ENCODE results near the gene GRIN3A. TPM values are rescaled to one million over a fixed set of nuclear protein-coding genes. Genes with fewer than 3 reads are reported as not detected.

Gene GRIN3A
- total RNA-seq, 1 experiment from 2014 or later, result 0.02 TPM

- TF ChIP-seq, protein P1, sequence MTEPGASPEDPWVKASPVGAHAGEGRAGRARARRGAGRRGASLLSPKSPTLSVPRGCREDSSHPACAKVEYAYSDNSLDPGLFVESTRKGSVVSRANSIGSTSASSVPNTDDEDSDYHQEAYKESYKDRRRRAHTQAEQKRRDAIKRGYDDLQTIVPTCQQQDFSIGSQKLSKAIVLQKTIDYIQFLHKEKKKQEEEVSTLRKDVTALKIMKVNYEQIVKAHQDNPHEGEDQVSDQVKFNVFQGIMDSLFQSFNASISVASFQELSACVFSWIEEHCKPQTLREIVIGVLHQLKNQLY (CRISPR knock-in tag; IDR thresholded peaks at IDR 0.05), result no peak
- no peak for TF ChIP-seq AR (CRISPR knock-in tag; IDR thresholded peaks at IDR 0.05)
- H3K4me3 Mint-ChIP-seq, result no peak overlapping the region
- no peaks in the 10 kb centered on the region for H3K4me1 Mint-ChIP-seq
- ATAC-seq, result no peak
- ChIA-PET POLR2A (no interaction called here), CTCF (no interaction called here)
- H3K27me3 Mint-ChIP-seq (ENCODE audit: low read depth), result no peaks in the 10 kb centered on the region
- H3K36me3 Mint-ChIP-seq, result no peaks in the 10 kb centered on the region
- no peak for DNase-seq (ENCODE audit: low spot score)
- H3K9me3 Mint-ChIP-seq, result no peaks in the 10 kb centered on the region; the same call in 1 of the 2 replicates
- H3K27ac Mint-ChIP-seq, result no peak overlapping the region
Observed at GRCh38 chr9:101675341-101675740, 63.1 kb downstream of the GRIN3A start.

GRCh38 chr9:101674165-101674564, 64.3 kb downstream of the GRIN3A start:
- TF ChIP-seq SMAD3 (CRISPR knock-in tag; IDR thresholded peaks at IDR 0.05; ENCODE audit: borderline replicate concordance) (no peak), MYBL2 (CRISPR knock-in tag; IDR thresholded peaks at IDR 0.05) (no peak)
- POLR2A ChIA-PET, result no interaction called here
- DNase-seq (ENCODE audit: low spot score) (no peak), ATAC-seq (no peak)
- H3K9me3 Mint-ChIP-seq, result peaks cover 6% of the 10 kb centered on the region
- CTCF ChIA-PET, result no interaction called here
- no peaks in the 10 kb centered on the region for H3K27me3 Mint-ChIP-seq (ENCODE audit: low read depth)
- no peaks in the 10 kb centered on the region for H3K4me1 Mint-ChIP-seq
- no peak overlapping the region for H3K4me3 Mint-ChIP-seq
- no peaks in the 10 kb centered on the region for H3K36me3 Mint-ChIP-seq
- no peak overlapping the region for H3K27ac Mint-ChIP-seq

DNA sequence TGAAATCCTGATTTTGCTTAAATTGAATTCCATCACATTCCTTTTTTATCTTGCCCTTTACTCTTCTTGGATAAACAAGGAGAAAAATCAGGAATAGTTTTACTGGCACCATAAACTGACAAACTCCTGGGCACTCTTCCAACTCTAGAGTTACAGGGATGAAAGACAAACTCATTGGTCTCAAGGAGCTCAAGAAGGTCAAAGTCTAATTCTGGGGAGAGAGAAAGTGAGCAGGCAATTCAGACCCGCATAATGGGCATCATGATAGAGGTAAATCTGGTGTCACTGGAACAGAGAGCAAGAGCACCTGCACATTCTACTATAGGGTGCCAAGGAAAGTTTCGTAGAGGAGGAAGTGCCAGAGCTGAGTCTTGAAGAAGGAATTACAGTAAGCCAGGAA, 64.8 kb downstream of the GRIN3A start:
- ChIA-PET POLR2A (no interaction called here), CTCF (interaction anchor here (0.8 kb wide), 1 partner anchor 54 kb away, joined by 3 read pairs; no protein-coding TSS in a partner anchor)
- no peak overlapping the region for H3K4me3 Mint-ChIP-seq
- H3K27me3 Mint-ChIP-seq (ENCODE audit: low read depth), result no peaks in the 10 kb centered on the region
- no peak for ATAC-seq
- H3K4me1 Mint-ChIP-seq, result no peaks in the 10 kb centered on the region
- peaks cover 6% of the 10 kb centered on the region for H3K9me3 Mint-ChIP-seq
- H3K36me3 Mint-ChIP-seq, result no peaks in the 10 kb centered on the region
- H3K27ac Mint-ChIP-seq, result no peak overlapping the region
- no peak for DNase-seq (ENCODE audit: low spot score)
- TF ChIP-seq KAT7 (CRISPR knock-in tag; IDR thresholded peaks at IDR 0.05; ENCODE audit: borderline replicate concordance) (no peak), OVOL2 (CRISPR knock-in tag; IDR thresholded peaks at IDR 0.05; ENCODE audit: borderline replicate concordance) (no peak), ETV6 (CRISPR knock-in tag; IDR thresholded peaks at IDR 0.05) (no peak), ESRRA (CRISPR knock-in tag; IDR thresholded peaks at IDR 0.05; ENCODE audit: borderline replicate concordance) (no peak), ZNF671 (CRISPR knock-in tag; IDR thresholded peaks at IDR 0.05) (no peak), NR3C1 (CRISPR knock-in tag; conservative IDR thresholded peaks at IDR 0.05; ENCODE audit: low read depth) (no peak), ATF6 (CRISPR knock-in tag; IDR thresholded peaks at IDR 0.05) (no peak), RORB (CRISPR knock-in tag; IDR thresholded peaks at IDR 0.05) (no peak), ZNF232 (CRISPR knock-in tag; IDR thresholded peaks at IDR 0.05) (no peak)
- TF ChIP-seq, protein P2, sequence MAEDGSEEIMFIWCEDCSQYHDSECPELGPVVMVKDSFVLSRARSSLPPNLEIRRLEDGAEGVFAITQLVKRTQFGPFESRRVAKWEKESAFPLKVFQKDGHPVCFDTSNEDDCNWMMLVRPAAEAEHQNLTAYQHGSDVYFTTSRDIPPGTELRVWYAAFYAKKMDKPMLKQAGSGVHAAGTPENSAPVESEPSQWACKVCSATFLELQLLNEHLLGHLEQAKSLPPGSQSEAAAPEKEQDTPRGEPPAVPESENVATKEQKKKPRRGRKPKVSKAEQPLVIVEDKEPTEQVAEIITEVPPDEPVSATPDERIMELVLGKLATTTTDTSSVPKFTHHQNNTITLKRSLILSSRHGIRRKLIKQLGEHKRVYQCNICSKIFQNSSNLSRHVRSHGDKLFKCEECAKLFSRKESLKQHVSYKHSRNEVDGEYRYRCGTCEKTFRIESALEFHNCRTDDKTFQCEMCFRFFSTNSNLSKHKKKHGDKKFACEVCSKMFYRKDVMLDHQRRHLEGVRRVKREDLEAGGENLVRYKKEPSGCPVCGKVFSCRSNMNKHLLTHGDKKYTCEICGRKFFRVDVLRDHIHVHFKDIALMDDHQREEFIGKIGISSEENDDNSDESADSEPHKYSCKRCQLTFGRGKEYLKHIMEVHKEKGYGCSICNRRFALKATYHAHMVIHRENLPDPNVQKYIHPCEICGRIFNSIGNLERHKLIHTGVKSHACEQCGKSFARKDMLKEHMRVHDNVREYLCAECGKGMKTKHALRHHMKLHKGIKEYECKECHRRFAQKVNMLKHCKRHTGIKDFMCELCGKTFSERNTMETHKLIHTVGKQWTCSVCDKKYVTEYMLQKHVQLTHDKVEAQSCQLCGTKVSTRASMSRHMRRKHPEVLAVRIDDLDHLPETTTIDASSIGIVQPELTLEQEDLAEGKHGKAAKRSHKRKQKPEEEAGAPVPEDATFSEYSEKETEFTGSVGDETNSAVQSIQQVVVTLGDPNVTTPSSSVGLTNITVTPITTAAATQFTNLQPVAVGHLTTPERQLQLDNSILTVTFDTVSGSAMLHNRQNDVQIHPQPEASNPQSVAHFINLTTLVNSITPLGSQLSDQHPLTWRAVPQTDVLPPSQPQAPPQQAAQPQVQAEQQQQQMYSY (CRISPR knock-in tag; IDR thresholded peaks at IDR 0.05), result no peak
- TF ChIP-seq, protein P1 (CRISPR knock-in tag; IDR thresholded peaks at IDR 0.05), result no peak
- TF ChIP-seq, protein P3, sequence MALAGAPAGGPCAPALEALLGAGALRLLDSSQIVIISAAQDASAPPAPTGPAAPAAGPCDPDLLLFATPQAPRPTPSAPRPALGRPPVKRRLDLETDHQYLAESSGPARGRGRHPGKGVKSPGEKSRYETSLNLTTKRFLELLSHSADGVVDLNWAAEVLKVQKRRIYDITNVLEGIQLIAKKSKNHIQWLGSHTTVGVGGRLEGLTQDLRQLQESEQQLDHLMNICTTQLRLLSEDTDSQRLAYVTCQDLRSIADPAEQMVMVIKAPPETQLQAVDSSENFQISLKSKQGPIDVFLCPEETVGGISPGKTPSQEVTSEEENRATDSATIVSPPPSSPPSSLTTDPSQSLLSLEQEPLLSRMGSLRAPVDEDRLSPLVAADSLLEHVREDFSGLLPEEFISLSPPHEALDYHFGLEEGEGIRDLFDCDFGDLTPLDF (CRISPR knock-in tag; IDR thresholded peaks at IDR 0.05), result no peak
- TF ChIP-seq, protein P4, sequence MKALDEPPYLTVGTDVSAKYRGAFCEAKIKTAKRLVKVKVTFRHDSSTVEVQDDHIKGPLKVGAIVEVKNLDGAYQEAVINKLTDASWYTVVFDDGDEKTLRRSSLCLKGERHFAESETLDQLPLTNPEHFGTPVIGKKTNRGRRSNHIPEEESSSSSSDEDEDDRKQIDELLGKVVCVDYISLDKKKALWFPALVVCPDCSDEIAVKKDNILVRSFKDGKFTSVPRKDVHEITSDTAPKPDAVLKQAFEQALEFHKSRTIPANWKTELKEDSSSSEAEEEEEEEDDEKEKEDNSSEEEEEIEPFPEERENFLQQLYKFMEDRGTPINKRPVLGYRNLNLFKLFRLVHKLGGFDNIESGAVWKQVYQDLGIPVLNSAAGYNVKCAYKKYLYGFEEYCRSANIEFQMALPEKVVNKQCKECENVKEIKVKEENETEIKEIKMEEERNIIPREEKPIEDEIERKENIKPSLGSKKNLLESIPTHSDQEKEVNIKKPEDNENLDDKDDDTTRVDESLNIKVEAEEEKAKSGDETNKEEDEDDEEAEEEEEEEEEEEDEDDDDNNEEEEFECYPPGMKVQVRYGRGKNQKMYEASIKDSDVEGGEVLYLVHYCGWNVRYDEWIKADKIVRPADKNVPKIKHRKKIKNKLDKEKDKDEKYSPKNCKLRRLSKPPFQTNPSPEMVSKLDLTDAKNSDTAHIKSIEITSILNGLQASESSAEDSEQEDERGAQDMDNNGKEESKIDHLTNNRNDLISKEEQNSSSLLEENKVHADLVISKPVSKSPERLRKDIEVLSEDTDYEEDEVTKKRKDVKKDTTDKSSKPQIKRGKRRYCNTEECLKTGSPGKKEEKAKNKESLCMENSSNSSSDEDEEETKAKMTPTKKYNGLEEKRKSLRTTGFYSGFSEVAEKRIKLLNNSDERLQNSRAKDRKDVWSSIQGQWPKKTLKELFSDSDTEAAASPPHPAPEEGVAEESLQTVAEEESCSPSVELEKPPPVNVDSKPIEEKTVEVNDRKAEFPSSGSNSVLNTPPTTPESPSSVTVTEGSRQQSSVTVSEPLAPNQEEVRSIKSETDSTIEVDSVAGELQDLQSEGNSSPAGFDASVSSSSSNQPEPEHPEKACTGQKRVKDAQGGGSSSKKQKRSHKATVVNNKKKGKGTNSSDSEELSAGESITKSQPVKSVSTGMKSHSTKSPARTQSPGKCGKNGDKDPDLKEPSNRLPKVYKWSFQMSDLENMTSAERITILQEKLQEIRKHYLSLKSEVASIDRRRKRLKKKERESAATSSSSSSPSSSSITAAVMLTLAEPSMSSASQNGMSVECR (CRISPR knock-in tag; IDR thresholded peaks at IDR 0.05; ENCODE audit: borderline replicate concordance), result no peak
